Upper lobe of left lung (tissue), 4 donors: ENCODE data around the gene MEGF9.

Experiments used
- EP300 ChIP-seq, 4 donors: sonication (generic); formaldehyde crosslinking; IDR thresholded peaks; one replicate each; pipeline ENCODE4 v1.5.1; 2017; ENCODE audit warnings: antibody characterized with exemption in 4 of 4, control low read depth in 2 of 4
- TF ChIP-seq, protein P1 (sequence below), 6 experiments: fragments of 450-650 bp in 4 of 6; fragments of 200-600 bp in 2 of 6; sonication (generic) in 2 of 6; IDR thresholded peaks; one replicate each; pipeline ENCODE4 v1.5.1; 2016 to 2019; ENCODE audit warnings: antibody characterized with exemption in 6 of 6

DNA sequence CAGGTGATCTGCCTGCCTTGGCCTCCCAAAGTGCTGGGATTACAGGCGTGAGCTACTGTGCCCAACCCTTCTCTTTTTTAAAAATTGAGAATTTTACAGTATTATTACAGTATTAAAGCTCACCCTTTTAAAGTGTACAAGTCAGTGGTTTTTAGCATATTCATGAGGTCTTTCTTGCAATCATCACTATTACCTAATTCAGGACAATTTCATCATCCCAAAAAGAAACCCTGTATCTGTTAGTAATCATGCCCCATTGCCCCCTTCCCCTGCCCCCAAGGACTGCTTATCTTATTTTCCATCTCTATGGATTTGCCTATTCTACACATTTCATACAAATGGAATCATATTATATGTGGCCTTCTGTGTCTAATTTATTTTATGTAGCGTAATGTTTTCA is 22.6 kb upstream of the MEGF9 start:
- TF ChIP-seq, protein P1, sequence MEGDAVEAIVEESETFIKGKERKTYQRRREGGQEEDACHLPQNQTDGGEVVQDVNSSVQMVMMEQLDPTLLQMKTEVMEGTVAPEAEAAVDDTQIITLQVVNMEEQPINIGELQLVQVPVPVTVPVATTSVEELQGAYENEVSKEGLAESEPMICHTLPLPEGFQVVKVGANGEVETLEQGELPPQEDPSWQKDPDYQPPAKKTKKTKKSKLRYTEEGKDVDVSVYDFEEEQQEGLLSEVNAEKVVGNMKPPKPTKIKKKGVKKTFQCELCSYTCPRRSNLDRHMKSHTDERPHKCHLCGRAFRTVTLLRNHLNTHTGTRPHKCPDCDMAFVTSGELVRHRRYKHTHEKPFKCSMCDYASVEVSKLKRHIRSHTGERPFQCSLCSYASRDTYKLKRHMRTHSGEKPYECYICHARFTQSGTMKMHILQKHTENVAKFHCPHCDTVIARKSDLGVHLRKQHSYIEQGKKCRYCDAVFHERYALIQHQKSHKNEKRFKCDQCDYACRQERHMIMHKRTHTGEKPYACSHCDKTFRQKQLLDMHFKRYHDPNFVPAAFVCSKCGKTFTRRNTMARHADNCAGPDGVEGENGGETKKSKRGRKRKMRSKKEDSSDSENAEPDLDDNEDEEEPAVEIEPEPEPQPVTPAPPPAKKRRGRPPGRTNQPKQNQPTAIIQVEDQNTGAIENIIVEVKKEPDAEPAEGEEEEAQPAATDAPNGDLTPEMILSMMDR (IDR thresholded peaks at IDR 0.05) = no peak
- no peak for TF ChIP-seq EP300 (IDR thresholded peaks at IDR 0.05)
